Astrocyte (in vitro differentiated cells and primary cell): ENCODE measurements around the gene SNX5. TPM values are rescaled to one million over a fixed set of nuclear protein-coding genes. Genes with fewer than 3 reads are reported as not detected.
A peak's percentile ranks its signal among the peaks of the same experiment; 100 is the strongest.

Experiments
- DNase-seq: peaks from one replicate; pipeline ENCODE4 v3.0.0-alpha.2; 2010; ENCODE audit warnings: low read depth
- FAIRE-seq: peaks from 2 replicates; lab custom pipeline; 2011; peaks lifted over from hg19 to GRCh38; lab: Jason Lieb, UNC
- H2AFZ ChIP-seq: 2 replicates; pipeline ENCODE4 v1.6.0; 2012; ENCODE audit warnings: low read depth, low read length, inconsistent platforms
- H3K27ac ChIP-seq: 2 replicates; pipeline ENCODE4 v1.5.1; 2011; ENCODE audit warnings: low read depth, low read length, inconsistent platforms
- H3K27me3 ChIP-seq: 2 replicates; pipeline ENCODE4 v1.6.0; 2011; ENCODE audit warnings: low read length, inconsistent platforms; ENCODE audit not compliant: insufficient read depth
- H3K36me3 ChIP-seq: 2 replicates; pipeline ENCODE4 v1.5.1; 2011; ENCODE audit warnings: low read length, inconsistent platforms; ENCODE audit not compliant: insufficient read depth
- H3K4me1 ChIP-seq: 2 replicates; pipeline ENCODE4 v1.5.1; 2011; ENCODE audit warnings: low read length, inconsistent platforms; ENCODE audit not compliant: insufficient read depth
- H3K4me2 ChIP-seq: 2 replicates; pipeline ENCODE4 v1.6.0; 2012; ENCODE audit warnings: low read length, inconsistent platforms
- H3K4me3 ChIP-seq: 2 replicates; pipeline ENCODE4 v1.5.1; 2011; ENCODE audit warnings: low read depth, mild to moderate bottlenecking, low read length, inconsistent platforms; ENCODE audit not compliant: insufficient read depth
- H3K79me2 ChIP-seq: 2 replicates; pipeline ENCODE4 v1.6.0; 2012; ENCODE audit warnings: mild to moderate bottlenecking, low read length, inconsistent platforms; ENCODE audit not compliant: insufficient read depth
- H3K9ac ChIP-seq: 2 replicates; pipeline ENCODE4 v1.6.0; 2012; ENCODE audit warnings: mild to moderate bottlenecking, low read length, inconsistent platforms
- H3K9me3 ChIP-seq: 2 replicates; pipeline ENCODE4 v1.5.1; 2012; ENCODE audit warnings: low read depth, mild to moderate bottlenecking, low read length, inconsistent platforms; ENCODE audit not compliant: insufficient read depth
- H4K20me1 ChIP-seq: 2 replicates; pipeline ENCODE4 v1.6.0; 2012; ENCODE audit warnings: low read length, inconsistent platforms; ENCODE audit not compliant: insufficient read depth
- H3K27ac Mint-ChIP-seq: one replicate; pipeline ENCODE4 v1.8.0; 2021; ENCODE audit warnings: mild to moderate bottlenecking, mixed read lengths; ENCODE audit not compliant: unreplicated experiment
- H3K27me3 Mint-ChIP-seq: one replicate; pipeline ENCODE4 v1.8.0; 2021; ENCODE audit warnings: low read depth, mixed read lengths; ENCODE audit not compliant: unreplicated experiment
- H3K36me3 Mint-ChIP-seq: one replicate; pipeline ENCODE4 v1.8.0; 2021; ENCODE audit warnings: low read depth, mixed read lengths; ENCODE audit not compliant: unreplicated experiment
- H3K4me1 Mint-ChIP-seq: one replicate; pipeline ENCODE4 v1.8.0; 2021; ENCODE audit warnings: low read depth, mixed read lengths; ENCODE audit not compliant: unreplicated experiment
- H3K4me3 Mint-ChIP-seq: one replicate; pipeline ENCODE4 v1.8.0; 2021; ENCODE audit warnings: mild to moderate bottlenecking, moderate library complexity, mixed read lengths; ENCODE audit not compliant: unreplicated experiment
- H3K9me3 Mint-ChIP-seq: one replicate; pipeline ENCODE4 v1.8.0; 2021; ENCODE audit warnings: mild to moderate bottlenecking, mixed read lengths; ENCODE audit not compliant: unreplicated experiment
- CTCF ChIP-seq: IDR thresholded peaks from 2 replicates; pipeline ENCODE4 v1.5.1; 2011; ENCODE audit warnings: low read depth, mild to moderate bottlenecking, inconsistent platforms, low read length, moderate library complexity; ENCODE audit not compliant: insufficient read depth
- EZH2 ChIP-seq: IDR thresholded peaks from 2 replicates; pipeline ENCODE4 v1.6.1; 2012; ENCODE audit warnings: mild to moderate bottlenecking, low read length, inconsistent platforms; ENCODE audit not compliant: insufficient read depth
- total RNA-seq: library from RNA; stranded (reverse); gene quantifications from 2 replicates; pipeline ENCODE4 v1.2.1, GENCODE V29; 2021

Gene SNX5
- total RNA-seq, 1 donor from 2014 or later: 95.1 TPM

GRCh38 chr20:17939622-17940223 lies 28.9 kb downstream of the SNX5 start:
- TF ChIP-seq CTCF (no peak), EZH2 (no peak)
- peak overlapping the region; percentile 45 for H3K4me3 Mint-ChIP-seq
- peak overlapping the region; percentile 53 for H3K27ac Mint-ChIP-seq
- H3K9me3 Mint-ChIP-seq: no peaks in the 10 kb centered on the region
- H3K4me1 ChIP-seq: peaks cover 33% of the 10 kb centered on the region
- H3K36me3 ChIP-seq: peaks cover 37% of the 10 kb centered on the region
- H3K27me3 ChIP-seq: no peaks in the 10 kb centered on the region
- H3K4me1 Mint-ChIP-seq: peaks cover 16% of the 10 kb centered on the region
- H4K20me1 ChIP-seq: peaks cover 53% of the 10 kb centered on the region
- no peak overlapping the region for H3K9ac ChIP-seq
- H3K4me2 ChIP-seq: no peak overlapping the region
- peaks cover 2% of the 10 kb centered on the region for H3K79me2 ChIP-seq
- no peak overlapping the region for H3K4me3 ChIP-seq
- H2AFZ ChIP-seq: no peak overlapping the region
- no peaks in the 10 kb centered on the region for H3K9me3 ChIP-seq
- H3K27me3 Mint-ChIP-seq: no peaks in the 10 kb centered on the region
- peaks cover 8% of the 10 kb centered on the region for H3K36me3 Mint-ChIP-seq
- FAIRE-seq (no peak), DNase-seq (no peak)
- no peak overlapping the region for H3K27ac ChIP-seq

GRCh38 chr20:17938871-17939619 lies 29.5 kb downstream of the SNX5 start:
- Mint-ChIP-seq H3K4me3 (no peak overlapping the region), H3K27me3 (no peaks in the 10 kb centered on the region), H3K9me3 (no peaks in the 10 kb centered on the region), H3K27ac (peak overlapping the region; percentile 53), H3K36me3 (peaks cover 7% of the 10 kb centered on the region), H3K4me1 (peaks cover 20% of the 10 kb centered on the region)
- Histone ChIP-seq H3K36me3 (peaks cover 36% of the 10 kb centered on the region), H3K9me3 (no peaks in the 10 kb centered on the region), H2AFZ (no peak overlapping the region), H4K20me1 (peaks cover 50% of the 10 kb centered on the region), H3K9ac (no peak overlapping the region), H3K4me3 (no peak overlapping the region), H3K4me2 (no peak overlapping the region), H3K27me3 (no peaks in the 10 kb centered on the region), H3K4me1 (peaks cover 40% of the 10 kb centered on the region), H3K79me2 (no peaks in the 10 kb centered on the region), H3K27ac (no peak overlapping the region)
- peak; percentile 82 for TF ChIP-seq CTCF
- TF ChIP-seq EZH2: no peak
- FAIRE-seq (peak; percentile 26), DNase-seq (no peak)
